GM10248 (cell line): ENCODE measurements around the gene ACTL10.
"Not testable (repeated sequence)": the region's sequence is repeated elsewhere in the genome, so short reads cannot be mapped to it uniquely, and the experiment has no call there.

Experiments
- CTCF ChIA-PET: fragments of 300-600 bp; sonication (Branson Sonifier 250); formaldehyde crosslinking; extraction: SDS; loops from one replicate; lab custom pipeline; 2021; ENCODE audit warnings: antibody characterized with exemption; lab: Yijun Ruan, JAX
- POLR2A ChIA-PET: fragments of 350-650 bp; sonication (Branson Sonifier 250); formaldehyde crosslinking; extraction: SDS; loops from one replicate; lab custom pipeline; 2020; ENCODE audit warnings: antibody characterized with exemption; lab: Yijun Ruan, JAX
- DNase-seq: peaks from one replicate; pipeline ENCODE4 v3.0.0; 2012; ENCODE audit errors: extremely low spot score
- TF ChIP-seq, protein P1 (sequence below): IDR thresholded peaks from 2 replicates; pipeline ENCODE4 v1.5.1; 2012; ENCODE audit warnings: mild to moderate bottlenecking, low read depth; ENCODE audit errors: extremely low read depth, missing control alignments, control extremely low read depth

Gene ACTL10

DNA sequence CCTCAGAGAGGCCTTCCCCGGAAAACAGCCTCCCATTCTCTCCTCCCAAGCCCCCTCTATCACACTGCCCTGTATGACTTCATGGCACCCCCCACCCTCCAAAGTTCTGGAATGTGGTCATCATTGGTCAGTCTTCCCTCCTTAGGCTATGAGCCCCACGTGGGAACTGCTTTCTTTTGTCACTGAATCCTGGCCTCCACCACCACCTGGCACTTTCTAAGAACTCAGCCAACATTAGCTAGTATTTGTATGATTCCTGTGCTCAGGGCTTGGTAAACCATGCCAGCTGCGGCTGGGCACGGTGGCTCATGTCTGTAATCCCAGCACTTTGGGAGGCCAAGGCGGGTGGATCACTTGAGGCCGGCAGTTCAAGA lies 27.9 kb downstream of the ACTL10 start:
- TF ChIP-seq, protein P1, sequence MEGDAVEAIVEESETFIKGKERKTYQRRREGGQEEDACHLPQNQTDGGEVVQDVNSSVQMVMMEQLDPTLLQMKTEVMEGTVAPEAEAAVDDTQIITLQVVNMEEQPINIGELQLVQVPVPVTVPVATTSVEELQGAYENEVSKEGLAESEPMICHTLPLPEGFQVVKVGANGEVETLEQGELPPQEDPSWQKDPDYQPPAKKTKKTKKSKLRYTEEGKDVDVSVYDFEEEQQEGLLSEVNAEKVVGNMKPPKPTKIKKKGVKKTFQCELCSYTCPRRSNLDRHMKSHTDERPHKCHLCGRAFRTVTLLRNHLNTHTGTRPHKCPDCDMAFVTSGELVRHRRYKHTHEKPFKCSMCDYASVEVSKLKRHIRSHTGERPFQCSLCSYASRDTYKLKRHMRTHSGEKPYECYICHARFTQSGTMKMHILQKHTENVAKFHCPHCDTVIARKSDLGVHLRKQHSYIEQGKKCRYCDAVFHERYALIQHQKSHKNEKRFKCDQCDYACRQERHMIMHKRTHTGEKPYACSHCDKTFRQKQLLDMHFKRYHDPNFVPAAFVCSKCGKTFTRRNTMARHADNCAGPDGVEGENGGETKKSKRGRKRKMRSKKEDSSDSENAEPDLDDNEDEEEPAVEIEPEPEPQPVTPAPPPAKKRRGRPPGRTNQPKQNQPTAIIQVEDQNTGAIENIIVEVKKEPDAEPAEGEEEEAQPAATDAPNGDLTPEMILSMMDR = no peak
- ChIA-PET CTCF (interaction anchor here (1.9 kb wide), 1 partner anchor 14 kb away, joined by 3 read pairs; no protein-coding TSS in a partner anchor), POLR2A (no interaction called here)
- no peak for DNase-seq

DNA sequence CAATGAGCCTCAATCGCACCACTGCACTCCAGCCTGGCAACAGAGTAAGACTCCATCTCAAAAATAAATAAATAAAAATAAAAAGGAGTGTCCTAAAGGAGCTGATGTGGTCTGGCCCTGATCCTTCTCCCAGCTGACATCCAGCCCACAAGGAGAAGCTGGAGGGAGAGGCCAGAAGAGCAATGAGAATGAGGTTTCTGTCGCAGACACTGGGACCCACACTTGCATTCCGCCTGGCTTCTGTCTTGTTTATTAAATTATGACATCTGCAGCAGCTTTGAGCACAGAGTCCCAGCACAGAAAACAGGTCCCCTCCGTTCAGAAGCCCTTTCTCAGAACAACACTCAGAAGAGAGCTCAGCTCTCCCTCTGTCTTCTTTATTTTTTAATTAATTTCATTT lies 29.7 kb downstream of the ACTL10 start:
- ChIA-PET CTCF (interaction anchor here (0.9 to 2.0 kb wide), 4 partner anchors 9 to 36 kb away, joined by 3 to 6 read pairs (median 3); no protein-coding TSS in a partner anchor), POLR2A (no interaction called here)
- TF ChIP-seq, protein P1 = no peak
- DNase-seq = no peak

DNA sequence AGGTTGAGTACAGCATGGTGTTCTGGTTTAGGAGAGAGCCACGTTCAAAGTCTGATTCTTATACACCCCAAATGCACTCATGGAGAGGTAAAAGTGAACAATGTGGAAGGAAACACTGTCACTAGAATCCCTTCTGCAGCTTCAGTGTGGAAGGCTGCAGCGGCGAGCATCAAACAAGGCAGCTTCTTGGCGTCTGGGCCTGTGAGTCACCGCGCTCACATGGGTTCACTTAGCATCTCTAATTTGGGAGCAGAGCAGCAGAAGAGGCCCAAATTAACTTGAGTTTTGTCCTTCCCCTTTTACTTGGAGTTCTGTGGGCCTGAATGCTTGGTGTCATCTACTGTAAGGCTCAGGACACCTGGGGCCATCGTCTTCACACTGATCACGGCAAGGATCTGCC lies 30.4 kb downstream of the ACTL10 start:
- POLR2A ChIA-PET = no interaction called here
- DNase-seq = no peak
- TF ChIP-seq, protein P1 = no peak
- CTCF ChIA-PET = interaction anchor here (0.9 to 1.4 kb wide), 2 partner anchors 9 to 30 kb away, joined by 3 read pairs; no protein-coding TSS in a partner anchor

DNA sequence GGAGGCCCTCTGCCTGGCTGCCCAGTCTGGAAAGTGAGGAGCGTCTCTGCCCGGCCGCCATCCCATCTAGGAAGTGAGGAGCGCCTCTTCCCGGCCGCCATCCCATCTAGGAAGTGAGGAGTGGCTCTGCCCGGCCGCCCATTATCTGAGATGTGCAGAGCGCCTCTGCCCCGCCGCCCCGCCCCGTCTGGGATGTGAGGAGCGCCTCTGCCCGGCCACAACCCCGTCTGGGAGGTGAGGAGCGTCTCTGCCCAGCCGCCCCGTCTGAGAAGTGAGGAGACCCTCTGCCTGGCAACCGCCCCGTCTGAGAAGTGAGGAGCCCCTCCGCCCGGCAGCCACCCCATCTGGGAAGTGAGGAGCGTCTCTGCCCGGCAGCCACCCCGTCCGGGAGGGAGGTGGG lies 32.2 kb downstream of the ACTL10 start:
- CTCF ChIA-PET, DNase-seq, POLR2A ChIA-PET: not testable (repeated sequence)

DNA sequence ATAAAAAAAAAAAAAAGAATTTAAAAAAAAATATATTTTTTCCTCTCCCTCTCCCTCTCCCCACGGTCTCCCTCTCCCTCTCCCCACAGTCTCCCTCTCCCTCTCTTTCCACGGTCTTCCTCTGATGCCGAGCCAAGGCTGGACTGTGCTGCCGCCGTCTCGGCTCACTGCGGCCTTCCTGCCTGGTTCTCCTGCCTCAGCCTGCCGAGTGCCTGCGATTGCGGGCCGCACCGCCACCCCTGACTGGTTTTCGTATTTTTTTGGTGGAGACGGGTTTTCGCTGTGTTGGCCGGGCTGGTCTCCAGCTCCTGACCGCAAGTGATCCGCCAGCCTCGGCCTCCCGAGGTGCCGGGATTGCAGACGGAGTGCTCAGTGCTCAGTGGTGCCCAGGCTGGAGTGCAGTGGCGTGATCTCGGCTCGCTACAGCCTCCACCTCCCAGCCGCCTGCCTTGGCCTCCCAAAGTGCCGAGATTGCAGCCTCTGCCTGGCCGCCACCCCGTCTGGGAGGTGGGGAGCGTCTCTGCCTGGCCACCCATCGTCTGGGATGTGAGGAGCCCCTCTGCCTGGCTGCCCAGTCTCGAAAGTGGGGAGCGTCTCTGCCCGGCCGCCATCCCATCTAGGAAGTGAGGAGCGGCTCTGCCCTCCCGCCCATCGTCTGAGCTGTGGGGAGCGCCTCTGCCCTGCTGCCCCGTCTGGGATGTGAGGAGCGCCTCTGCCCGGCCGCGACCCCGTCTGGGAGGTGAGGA lies 34.1 kb downstream of the ACTL10 start:
- CTCF ChIA-PET, POLR2A ChIA-PET, DNase-seq: not testable (repeated sequence)

DNA sequence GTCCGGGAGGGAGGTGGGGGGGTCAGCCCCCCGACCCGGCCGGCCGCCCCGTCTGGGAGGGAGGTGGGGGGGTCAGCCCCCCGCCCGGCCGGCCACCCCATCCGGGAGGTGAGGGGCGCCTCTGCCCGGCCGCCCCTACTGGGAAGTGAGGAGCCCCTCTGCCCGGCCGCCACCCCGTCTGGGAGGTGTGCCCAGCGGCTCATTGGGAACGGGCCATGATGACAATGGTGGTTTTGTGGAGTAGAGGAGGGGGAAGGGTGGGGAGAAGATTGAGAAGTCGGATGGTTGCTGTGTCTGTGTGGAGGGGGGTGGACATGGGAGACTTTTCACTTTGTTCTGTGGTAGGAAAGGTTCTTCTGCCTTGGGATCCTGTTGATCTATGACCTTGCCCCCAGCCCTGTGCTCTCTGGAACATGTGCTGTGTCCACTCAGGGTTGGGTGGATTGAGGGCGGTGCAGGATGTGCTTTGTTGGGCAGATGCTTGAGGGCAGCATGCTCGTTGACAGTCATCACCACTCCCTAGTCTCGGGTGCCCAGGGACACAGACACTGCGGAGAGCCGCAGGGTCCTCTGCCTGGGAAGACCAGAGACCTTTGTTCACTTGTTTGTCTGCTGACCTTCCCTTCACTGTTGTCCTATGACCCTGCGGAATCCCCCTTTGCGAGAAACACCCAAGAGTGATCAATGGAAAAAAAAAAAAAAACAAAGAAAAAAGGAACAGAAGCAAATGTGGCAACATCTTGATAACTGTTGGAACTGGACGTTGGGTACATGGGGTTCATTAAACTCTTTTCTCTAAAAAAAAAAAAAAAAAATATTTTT lies 35.1 kb downstream of the ACTL10 start:
- TF ChIP-seq, protein P1 = no peak
- ChIA-PET POLR2A (no interaction called here), CTCF (no interaction called here)
- no peak for DNase-seq

DNA sequence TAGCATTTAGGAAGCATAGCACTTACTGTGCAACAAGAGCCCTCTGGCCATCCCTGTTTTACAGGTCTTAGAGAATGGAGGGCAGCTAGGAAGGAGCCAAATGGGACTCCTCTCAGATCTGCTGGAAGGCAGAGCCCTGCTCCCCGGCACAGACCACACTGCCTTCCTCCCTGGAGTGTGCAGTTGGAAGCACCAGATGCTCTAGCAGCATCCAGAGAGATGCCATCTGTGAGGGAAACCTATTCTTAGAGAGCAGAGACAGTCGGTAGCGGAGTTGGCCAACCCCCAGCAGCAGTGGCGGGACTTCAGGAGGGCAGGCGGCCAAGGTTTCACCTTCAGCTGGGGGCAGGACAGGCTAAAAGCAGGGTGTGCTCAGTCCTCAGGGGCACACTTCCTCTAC lies 36.1 kb downstream of the ACTL10 start:
- DNase-seq = no peak
- CTCF ChIA-PET = no interaction called here
- POLR2A ChIA-PET = no interaction called here
- TF ChIP-seq, protein P1 = no peak
